ENCODE measurements around the gene SMG9.

SMG9 gene, protein sequence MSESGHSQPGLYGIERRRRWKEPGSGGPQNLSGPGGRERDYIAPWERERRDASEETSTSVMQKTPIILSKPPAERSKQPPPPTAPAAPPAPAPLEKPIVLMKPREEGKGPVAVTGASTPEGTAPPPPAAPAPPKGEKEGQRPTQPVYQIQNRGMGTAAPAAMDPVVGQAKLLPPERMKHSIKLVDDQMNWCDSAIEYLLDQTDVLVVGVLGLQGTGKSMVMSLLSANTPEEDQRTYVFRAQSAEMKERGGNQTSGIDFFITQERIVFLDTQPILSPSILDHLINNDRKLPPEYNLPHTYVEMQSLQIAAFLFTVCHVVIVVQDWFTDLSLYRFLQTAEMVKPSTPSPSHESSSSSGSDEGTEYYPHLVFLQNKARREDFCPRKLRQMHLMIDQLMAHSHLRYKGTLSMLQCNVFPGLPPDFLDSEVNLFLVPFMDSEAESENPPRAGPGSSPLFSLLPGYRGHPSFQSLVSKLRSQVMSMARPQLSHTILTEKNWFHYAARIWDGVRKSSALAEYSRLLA

DNA sequence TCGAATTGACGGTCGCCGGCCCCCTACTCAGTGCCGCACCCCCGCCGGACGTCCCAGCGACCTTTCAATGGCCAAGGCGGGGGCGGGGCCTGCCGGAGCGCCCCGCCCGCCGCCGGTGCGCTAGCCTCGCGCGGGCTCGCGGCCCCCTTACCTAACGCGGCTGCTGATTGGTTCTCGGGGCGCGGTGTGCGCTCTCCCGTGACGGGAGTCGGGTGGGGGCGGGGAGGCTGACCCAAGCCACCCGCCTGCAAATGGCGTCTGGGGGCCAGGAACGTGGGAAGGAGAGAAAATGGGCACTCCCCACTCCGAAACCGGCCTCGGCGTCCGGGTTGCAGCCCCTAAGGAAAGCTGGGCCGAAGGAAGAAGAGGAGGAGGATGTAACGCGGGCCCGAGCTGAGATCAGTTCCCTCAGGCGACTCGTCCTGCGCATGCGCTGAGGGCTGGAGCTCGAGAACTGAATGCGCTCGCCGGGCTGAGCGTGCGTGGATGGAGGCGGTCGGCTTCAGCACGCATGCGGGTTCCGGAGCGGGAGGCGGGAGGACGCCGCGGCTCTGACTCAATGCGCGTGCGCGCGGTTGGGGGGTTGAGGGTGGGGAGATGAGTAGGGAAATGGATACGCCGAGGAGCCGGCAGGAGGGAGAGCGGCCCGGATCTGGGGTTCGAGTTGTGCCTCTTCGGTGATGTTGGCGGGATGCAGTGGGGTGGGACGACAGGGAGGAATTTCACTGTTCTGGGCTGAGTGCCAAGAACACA lies at the start of gene SMG9:
SMG9 (minus strand) TSS at position 460 of the 753 bp plus-strand sequence. CDS start 4,221 bp downstream, outside the sequence.
- FAIRE-seq, result peak; percentile 69

DNA sequence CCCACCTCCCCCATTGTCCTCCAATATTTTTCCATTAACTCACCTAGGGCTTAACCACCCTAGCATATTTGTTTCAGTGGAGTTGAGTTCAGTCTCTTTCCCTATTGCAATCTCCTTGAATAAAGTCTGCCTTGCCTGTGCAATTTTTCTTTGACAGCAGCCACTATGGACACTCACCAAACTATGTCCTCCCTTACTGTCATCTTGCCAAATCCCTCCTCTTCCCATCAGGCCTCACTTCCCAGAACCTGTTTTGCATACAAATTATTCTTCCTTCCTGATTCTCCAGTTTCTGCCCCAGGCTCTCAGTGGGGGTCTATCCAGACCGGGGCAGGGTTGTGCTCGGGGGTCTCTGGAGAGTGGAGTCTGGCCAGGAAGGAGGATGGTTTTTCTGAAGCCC lies 49.7 kb upstream of the SMG9 start:
- no peak for FAIRE-seq

DNA sequence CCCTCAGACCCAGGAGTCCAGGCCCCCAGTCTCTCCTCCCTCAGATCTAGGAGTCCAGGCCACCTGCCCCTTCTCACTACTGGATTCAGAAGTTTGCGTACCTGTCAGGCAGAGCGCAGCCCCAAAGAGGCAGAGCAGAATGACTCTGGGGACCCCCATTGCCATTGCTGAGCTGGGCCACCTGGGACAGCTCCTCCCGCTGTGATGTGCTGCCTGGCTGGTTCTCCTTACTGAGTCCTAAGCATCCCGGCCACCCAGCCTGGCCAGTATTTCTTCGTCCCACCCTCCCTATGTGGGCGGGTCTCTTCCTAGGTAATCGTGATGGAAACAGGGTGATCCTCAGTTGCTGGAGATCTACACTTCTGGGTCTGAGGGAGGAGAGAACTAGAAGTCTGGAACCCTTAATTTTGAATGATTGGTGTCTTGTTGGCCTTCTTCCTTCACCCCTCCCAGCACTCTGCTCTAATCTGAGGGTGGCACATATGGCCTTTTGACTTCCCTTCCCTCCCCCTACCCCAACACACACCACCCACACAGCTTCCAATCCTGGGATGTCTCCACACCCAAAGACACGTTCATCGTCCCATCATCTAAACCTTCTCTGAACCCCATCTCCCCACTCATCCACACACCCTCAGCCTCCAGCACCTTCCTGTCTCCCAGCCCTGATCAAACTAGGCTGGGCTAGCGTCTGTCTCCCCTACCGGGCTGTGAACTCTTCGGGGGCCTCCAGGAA lies 47.6 kb upstream of the SMG9 start, which contains the start of gene LYPD5:
LYPD5 (minus strand) TSS at position 232 of the 736 bp plus-strand sequence; CDS start at position 165, 67 bp downstream.
- FAIRE-seq, result no peak

DNA sequence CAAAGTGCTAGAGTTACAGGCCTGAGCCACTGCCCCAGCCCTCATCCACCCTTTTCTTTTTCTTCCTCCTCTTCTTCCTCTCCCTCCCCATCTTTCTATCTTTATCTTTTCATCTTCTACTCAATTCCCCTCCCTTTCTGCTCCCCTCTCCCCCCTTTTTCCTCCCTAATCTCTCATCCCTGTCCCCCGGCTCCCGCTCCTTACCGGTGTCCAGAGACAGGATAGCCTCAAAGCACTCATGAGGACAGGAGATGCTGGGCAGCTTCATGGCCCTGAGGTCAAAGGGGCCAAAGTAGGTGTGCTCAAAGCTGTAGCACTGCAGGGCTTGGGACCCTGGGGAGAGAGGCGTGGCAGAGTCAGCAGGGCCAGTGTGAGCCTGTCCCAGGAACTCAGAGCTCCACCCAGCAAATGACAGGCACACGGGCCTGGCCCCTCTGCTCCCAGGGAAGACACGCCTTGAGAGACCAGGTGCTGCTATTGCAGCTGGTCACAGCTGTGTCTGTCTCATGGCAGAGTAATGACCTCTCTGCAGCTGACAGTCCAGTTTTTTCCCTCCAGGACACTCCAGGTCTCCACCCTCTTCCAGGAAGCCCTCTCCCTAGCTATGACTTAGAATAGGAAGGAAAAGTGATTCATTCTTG lies 44.9 kb upstream of the SMG9 start:
- FAIRE-seq, result no peak

DNA sequence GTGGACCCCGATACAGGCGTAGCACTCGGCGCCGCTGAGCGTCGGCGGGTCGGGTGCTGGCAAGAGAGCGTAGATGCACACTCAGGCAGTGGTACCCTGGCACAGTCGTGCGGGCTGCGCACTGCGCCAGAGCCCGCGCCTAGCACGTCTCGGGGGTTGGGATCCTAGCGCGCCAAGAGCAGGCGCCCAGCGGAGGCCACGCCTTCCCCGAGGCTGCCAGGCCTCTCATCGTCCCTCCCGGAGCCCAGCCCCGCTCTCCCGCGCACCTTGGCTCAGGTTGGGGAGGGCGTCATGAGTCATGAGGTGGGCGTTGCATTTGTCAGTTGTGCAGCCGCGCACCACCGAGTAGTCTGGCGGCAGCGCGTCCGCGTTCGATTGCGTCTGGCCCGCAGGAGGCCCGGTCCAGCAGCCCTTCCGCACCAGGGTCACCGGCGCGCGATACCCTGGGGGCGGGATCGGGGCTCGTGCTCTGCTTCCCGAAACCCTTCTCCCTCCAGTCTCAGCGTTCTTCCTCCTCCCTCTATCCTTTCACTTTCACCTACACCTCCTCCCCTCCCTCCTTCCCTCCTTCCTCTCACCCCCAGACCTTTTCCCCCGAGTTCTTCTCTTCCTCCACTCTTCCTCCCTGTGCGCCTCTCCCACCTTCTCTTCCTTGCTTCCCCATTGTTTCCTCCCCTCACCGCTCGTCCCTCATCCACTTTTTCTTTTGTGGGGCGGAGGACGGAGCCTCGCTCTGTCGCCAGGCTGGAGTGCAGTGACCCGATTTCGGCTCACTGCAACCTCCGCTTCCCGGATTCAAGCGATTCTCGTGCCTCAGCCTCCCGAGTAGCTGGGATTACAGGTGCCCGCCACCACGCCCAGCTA lies 44.0 kb upstream of the SMG9 start:
- no peak for FAIRE-seq

DNA sequence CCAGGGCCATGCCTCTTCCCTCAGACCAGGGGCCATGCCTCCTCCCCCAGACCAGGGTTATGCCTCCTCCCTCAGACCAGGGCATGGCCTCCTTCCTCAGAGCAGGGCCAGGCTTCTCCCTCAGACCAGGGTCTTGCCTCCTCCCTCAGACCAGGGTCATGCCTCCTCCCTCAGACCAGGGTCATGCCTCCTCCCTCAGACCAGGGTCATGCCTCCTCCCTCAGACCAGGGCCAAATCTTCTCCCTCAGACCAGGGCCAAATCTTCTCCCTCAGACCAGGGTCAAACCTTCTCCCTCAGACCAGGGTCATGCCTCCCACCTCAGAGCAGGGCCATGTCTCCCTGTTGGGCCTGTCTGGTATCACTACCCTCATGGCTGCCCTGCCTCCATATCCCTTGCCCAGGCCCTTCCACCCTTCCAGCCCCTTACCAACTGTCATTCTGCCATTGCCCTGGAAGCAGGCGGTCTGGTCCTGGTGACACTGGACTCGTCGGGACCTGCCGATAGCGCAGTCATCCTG lies 43.3 kb upstream of the SMG9 start:
- no peak for FAIRE-seq

DNA sequence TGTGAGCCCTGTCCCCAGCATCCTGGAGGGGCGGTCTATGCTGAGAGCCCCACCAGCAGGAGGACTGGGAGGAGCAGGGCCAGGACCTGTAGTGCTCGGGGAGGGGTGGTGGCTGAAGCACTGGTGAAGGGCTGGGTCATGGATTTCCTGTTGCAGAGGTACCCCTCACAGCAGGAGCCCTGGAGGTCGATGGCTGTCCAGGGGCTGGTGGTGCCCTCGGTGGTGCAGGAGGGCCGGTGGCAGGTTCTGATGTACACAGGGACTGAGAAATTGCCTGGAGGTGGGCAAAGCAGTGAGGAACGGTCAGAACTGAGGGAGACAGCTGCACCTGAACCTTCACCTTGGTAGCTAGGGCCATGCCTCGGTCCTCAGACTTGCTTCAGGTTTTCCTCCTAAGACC lies 42.8 kb upstream of the SMG9 start:
- no peak for FAIRE-seq

DNA sequence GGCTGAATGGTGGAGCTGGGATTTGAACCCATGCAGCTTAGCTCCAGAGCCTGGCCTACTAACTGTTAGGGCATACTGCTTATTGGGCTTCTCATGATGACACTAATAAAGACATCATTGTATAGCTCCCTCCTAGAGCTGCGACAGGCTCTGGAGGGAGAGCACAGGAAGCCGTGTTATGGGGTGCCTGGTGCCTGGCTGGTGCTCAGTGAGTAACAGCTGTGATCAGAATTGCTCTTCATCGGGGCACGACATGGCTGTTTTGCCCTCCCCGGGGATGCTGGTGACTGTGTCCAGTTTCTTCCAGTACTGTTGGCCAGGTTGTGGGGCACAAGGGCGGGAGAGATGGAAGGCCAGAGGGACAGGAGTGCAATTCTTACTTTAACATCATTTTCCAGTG lies 42.4 kb upstream of the SMG9 start:
- FAIRE-seq, result no peak

DNA sequence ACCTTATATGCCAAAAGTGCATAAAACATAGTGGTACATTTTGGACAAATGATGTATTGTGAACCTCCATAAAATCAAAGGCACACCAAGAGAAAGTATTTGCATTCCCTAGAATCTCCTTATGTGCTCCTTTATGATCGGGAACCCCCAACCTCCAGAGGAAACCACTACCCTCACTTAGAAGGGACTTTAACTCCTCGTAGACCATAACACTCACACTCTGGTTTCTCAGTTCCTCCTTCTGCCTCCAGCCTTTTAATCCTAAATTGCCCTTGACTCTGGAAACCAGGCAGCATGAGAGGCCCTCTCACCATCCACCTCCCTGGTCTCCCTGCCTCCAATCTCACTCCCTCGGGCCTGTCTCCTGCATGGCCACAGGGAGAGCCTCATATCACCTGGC lies 35.8 kb upstream of the SMG9 start:
- FAIRE-seq, result no peak

DNA sequence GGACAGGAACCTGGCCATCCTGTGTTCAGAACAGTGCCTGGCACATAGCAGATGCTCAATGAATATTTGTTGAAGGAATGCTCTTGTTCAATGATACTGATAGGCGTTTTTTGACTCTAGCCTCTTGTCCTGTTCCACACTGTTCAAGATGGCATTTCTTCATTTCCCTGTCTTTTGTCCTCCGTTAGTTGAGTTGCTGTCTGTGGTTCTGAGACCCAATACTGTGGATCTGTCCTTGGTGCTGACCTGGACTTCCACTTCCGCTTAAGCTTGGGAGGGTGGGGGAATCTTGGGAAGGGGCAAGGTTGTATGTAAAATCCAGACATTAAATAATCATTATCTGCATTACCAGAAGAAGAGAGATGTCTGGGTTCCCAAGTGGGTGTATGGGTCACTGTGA lies 34.3 kb upstream of the SMG9 start:
- no peak for FAIRE-seq

DNA sequence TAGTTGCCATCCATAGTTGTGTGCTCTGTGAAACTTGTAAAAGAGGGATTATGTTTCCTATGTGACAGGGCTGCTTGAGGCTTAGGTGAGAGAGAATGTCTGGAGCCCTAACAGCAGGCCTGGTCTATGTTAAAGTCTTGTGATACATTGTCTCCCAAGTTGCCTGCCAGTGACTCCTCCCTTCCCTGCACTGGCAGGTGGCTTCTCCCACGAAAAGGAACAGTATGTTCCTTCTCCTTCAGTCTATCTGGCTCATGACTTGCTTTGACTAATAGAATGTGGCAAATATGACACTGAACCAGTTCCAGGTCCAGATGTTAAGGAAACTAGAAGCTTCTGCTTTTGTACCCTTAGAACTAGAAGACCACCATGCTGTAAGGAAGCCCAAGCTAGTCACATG lies 31.9 kb upstream of the SMG9 start:
- FAIRE-seq, result no peak

DNA sequence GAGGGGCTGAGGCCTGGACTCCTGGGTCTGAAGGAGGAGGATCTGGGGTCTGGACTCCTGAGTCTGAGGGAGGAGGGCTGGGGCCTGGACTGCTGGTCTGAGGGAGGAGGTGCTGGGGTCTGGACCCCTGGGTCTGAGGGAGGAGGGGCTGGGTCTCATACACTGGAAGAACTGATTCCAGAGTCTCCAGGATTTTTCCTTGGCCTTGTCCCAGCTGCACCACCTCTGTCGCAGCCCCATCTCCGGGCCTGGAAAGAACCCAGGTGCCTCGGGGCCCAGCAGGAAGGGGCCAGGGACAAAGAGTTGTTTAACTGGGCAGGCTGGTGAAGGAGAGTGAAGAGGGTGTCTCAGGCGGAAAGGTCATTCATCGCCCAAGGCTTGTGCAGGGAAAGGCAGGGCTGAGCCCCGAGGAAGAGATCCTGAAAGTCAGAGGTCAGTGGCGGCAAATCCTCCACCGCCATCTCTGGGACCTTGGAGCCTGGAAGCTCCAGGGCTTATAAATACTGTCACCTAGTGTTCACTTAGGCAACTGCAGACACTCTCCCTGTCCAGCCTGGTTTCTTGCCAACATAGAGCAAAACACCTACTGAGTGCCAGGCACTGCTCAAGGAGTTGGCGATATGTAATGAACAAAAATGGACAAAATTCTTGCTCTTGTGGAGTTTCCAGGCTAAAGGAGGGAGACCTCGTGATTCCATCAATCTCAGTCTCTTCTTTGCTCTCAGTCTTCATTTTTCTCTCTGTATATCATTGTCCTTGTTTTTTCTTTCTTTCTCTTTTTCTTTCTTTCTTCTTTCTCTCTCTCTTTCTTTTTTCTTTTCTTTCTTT lies 30.4 kb upstream of the SMG9 start:
- no peak for FAIRE-seq

DNA sequence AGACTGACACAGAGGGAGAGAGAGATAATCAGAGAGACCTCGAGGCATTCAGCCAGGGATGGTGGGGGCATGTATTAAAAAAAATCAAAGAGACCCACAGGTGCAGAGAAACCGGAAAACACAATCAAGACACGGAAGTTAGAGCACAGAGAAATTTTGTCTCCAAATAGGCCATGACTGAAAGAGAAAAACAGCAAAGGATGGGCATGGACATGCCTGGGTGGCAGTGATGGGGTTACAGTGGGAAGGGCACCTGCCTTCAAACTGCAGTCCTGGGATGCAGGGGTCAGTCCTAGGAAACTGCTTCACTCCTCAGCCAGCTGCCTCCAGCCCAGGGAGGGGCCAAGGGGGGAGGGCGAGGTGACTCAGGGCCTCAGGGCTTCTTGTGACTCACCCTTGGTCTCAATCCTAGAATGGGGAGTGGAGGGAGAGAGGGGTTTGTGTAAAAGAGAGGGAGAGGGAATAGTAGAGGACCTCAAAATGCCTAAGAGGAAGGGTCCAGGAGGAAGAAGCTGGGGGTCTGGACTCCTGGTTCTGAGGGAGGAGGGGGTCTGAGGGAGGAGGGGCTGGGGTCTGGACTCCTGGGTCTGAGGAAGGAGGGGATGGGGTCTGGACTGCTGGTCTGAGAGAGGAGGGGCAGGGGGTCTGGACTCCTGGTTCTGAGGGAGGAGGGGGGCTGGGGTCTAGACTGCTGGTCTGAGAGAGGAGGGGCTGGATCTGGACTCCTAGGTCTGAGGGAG lies 29.6 kb upstream of the SMG9 start:
- FAIRE-seq, result no peak

DNA sequence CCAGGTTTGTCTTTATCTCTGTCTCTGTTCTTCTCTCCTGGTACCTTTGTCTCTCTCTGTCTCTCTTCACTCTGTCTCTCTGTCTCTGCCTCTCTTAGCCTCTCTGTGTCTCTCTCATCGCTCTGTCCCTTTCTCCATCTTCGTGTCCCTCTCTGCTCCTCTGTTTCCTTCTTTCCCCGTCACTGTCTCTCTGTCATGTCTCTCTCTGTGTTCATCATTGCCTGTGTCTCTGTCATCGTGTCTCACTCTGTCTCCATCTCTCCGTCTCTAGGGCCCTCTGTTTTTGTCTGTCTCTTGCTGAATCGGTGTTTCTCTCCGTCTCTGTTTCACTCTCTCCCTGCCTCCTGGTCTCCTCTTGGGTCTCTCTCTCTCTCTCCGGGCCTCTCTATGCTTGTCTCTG lies 28.9 kb upstream of the SMG9 start:
- no peak for FAIRE-seq

DNA sequence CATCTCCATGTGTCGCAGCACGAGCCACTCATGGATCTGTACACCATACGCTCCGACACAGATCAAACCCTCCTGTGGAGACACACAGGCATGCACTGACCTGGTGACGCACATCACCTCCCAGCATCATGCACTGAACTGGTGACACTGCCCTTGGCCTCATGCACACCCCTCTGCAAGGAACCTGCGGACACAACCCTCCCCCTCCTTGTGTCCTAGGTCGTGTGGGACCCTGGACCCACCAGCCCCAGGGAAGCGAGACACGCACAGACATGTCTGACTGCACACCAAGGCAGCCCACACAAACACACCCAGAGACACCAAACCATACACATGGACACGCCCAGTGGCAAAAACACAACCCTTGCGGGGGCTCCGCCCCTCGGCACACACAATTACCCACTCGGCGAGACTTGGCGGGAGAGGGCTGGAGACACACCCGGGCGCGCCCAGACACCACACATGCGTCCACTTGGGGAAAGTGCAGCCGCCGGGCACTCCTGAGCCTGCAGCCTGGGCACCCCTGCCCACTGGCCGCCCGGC lies 28.0 kb upstream of the SMG9 start:
- FAIRE-seq, result no peak

DNA sequence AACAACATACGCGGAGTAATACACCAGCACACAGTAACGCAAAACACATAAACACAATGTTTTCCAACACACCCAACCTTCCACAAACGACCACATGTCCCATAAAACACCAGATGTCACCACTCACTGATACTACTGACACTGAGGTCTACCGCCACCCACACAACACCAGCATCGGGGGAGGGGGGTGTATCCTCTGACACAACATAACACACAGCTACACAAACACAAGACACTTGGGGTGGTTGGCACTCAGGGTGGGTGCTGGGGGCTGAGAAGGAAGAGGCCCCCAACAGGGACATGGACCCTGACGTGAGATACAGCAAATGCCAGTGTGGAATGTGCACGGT lies 27.5 kb upstream of the SMG9 start:
- FAIRE-seq, result no peak

DNA sequence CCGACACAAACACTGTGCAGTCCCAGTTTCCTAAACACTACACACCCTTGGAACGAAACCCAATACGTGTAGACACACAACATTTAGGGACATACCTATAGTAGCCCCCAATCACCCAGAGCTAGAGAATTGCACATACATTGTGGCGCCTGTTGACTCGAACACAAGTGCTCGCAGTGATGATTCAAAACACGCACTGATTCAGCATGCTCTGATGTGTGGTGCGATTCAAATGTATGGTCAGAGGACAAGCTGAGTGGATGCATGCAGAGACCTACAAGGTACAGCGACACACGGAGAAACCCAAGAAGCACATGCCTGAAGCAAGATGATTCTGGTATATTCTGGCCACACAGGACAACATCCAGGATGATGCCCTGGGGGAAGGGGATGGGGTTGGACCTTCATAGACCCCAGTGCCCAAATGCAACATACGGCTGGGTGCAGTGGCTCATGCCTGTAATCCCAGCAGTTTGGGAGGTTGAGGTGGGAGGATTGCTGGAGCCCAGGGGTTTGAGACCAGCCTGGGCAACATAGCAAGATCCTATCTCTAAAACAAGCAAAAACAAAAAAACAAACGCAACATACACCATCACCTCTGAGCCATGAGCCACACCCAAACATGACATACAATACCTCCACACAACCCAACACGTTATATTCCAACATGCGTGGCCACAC lies 27.0 kb upstream of the SMG9 start:
- FAIRE-seq, result no peak

DNA sequence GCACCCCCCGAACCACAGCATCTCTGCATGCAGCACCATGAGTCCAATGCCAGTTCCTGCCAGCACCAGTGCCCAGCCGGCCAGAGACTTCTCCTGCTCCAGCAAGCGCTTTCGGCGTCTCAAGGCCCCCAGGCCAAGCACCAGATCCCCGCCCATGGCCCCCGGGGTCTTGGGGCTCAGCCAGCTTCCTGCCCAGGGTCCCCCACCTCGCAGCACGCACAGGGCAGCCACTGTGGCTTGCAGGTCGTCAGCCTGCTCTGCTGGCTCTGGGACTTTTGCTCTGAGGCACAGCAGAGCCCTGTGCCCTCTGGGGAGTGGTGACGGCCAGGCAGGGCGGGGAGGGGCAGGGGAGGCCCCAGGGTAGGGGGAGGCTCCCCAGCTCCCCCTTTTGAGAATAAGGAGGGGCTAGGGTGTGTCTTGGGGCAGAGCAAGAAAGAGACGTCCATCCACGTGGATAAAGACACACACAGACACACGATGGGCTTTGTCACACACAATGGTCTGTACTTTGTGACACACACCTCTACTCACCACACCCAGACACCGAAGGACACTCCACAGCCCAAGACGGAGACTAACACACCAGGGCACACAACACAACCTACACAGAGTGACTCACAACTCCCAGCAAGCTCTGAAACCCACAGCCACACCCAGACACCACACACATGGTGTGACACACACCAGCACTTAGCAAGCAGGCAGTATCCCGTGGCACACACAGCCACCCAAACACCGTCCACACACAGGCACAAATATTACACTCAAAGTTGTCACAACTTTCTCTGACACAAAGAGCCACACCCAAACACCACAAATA lies 26.2 kb upstream of the SMG9 start, which contains the start of gene KCNN4:
KCNN4 (minus strand) TSS at position 268 of the 820 bp plus-strand sequence; CDS start at position 156, 112 bp downstream.
- FAIRE-seq, result no peak

Data from G401.6 (cell line).